Raji (cell line): ENCODE results near the gene CREB3L1.
A peak's percentile ranks its signal among the peaks of the same experiment; 100 is the strongest.

Experiments
- POLR2A ChIP-seq: IDR thresholded peaks from 2 replicates; pipeline ENCODE4 v1.6.1; 2011; ENCODE audit warnings: low read depth, low read length, control low read depth; ENCODE audit not compliant: insufficient read depth

CREB3L1 gene

DNA sequence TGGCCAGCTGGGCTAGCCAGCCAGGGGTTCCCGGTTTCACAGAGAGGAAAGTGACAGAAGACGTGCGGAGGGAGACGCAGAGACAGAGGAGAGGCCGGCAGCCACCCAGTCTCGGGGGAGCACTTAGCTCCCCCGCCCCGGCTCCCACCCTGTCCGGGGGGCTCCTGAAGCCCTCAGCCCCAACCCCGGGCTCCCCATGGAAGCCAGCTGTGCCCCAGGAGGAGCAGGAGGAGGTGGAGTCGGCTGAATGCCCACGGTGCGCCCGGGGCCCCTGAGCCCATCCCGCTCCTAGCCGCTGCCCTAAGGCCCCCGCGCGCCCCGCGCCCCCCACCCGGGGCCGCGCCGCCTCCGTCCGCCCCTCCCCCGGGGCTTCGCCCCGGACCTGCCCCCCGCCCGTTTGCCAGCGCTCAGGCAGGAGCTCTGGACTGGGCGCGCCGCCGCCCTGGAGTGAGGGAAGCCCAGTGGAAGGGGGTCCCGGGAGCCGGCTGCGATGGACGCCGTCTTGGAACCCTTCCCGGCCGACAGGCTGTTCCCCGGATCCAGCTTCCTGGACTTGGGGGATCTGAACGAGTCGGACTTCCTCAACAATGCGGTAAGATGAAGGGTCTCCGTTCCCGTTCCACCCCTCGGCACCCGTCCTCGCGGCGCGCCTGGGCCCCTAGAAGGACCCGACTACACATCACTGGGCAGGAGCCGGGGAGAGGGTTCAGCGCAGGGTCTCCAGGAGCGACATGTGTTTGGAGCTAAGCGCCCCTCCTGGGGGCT is at the start of gene CREB3L1:
Gene CREB3L1, plus strand, starts transcription at position 41 of the 765 bp plus-strand sequence. Its CDS starts 450 bp downstream, at position 491.
- no peak for TF ChIP-seq POLR2A

DNA sequence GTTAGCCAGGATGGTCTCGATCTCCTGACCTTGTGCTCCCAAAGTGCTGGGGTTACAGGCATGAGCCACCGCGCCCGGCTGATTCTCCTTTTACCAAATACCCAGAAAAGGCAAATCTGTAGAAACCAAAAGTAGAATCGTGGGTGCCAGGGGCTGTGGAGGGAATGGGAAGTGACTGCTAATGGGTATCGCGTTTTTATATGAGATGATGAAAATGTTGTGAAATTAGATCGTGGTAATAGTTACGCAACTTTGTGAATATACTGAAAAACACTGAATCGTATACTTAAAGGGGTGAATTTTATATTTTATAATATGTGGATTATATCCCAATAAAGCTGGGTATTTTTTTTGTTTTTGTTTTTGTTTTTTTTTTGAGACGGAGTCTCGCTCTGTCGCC is 48.2 kb upstream of the CREB3L1 start:
- no peak for TF ChIP-seq POLR2A

GRCh38 chr11:46234311-46234710 is 43.2 kb upstream of the CREB3L1 start:
- TF ChIP-seq POLR2A: no peak

DNA sequence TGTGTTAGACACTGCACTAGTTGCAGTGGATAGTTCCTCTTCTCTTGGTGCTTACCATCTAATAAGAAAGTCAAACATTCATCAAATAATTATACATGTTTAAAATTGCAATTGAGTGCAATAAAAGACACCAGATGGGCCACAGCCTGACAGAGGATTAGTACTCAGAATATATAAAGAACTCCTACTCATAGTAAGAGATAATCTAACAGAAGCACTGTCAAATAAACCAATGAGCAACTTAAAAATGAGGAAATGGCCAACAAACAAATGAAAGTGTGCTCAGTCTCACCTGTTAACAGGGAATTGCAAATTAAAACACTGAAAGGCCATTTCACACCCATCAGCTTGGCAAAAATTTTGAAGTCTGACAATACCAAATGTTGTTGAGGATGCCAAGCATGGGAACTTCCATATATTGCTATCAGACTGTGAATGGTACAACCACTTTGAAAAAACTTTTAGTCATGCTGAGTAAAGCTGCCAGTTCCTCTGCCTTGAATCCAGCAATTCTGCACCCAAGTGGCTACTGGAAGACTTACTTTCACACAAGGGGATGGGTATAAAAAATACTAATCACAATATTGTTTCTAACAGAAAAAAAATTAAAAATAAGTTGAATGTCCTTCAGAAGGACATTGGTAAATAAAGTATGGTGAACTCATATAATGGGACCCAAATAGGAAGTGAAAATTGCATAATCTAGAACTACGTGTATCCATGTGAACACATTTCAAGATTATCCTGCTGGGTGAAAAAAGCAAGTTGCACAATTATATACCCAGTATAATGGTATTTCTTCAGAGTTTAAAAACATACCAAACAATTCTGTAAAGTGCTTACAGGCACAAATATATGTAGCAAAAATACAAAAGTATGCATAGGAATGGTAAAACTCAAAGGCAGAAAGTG is 41.4 kb upstream of the CREB3L1 start:
- TF ChIP-seq POLR2A: no peak

DNA sequence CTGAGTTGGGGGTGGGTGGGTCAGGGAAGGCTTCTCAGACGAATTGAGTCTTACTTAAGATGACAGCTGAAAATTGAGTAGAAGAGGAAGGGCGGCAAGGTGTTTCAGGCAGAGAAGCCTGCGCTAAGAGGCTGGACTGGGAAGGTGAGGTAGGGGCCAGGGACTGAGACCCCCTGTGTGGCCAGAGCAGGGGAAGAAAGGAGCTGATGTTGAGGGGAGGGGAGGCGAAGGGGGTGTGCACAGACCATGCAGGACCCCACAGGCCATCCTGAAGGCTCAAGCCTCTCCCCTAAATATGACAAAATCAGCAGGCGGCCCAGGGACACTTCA is 40.6 kb upstream of the CREB3L1 start:
- TF ChIP-seq POLR2A: no peak

DNA sequence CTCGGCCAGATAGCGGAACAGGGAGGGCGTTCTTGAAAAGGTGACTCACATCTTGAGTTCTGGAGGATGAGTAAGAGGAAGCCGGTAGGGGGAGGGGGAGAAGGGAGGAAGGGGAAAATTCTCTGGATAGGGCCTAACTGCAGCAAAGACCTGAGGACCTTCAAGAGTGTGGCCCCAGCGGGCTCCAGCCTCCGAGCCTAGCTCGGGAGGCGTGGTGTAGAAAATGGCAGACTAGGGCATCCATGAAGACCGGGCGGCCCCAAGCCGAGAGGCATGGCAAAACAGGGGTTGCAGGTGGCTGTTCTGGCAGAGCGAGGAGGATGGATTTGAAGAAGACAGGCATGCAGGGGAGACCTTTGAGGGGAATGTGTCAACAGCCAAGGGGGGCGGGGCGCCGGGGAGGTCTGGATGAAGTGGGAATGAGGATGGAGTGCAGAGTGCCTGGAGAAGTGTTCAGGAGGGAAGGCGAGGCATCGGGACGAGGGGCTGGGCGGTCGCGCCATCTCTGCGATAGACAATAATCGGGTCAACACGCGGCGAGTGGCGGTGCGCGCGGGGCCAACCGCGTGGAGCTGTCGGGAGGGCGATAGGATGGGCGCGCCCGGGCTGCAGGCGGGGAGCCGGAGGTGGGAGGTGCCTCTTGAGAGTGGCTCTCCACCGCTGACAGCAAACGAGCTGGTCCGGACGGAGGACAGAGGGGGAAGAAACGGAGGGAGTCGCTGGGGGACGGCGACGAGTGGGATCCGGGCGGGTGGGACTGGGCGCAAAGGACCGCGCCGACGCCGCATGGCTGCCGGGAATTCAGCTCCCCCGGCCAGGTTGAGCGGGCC is 40.0 kb upstream of the CREB3L1 start:
- TF ChIP-seq POLR2A: no peak

DNA sequence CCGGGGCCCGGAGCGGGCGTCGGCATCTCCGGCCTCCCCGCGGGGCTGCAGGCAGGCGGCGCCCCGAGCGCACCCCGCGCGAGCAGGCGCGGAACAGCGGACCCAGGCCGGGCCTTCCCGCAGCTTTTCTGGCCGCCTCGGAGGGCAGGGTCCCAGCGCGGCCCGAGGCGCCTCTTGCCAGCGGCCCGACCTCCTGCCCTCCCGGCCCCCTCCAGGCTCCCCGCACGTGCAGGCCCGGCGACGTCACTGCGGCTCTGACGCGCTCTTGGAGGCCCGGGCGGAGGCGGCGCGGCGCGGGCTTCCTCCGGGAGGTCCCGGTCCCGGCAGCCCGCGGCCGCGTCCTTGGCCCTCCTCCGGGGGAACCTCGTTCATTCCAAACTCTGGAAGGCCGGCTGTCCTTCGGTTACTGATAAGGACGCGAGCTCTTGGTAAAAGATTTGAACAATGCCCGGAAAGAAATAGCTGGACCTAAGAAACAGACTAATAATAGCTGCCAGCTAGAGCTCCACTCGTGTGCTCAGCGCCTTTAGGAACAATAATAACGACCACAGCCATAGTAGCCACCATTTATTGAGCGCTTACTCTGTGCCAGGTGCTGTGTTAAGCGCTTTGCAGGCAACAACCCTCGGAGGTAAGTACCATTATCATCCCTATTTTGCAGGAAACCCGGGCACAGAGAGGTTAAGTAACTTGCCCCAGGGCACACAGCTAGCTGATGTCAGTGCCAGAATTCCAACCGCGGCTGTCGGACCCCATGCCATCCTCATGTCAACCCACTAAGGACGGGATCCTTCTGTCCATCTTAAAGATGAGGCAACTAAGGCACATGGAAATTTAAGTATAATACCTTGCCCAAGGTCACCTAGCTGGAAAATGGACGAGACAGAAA is 39.1 kb upstream of the CREB3L1 start:
- no peak for TF ChIP-seq POLR2A

GRCh38 chr11:46238967-46239800 is 38.3 kb upstream of the CREB3L1 start:
- no peak for TF ChIP-seq POLR2A

DNA sequence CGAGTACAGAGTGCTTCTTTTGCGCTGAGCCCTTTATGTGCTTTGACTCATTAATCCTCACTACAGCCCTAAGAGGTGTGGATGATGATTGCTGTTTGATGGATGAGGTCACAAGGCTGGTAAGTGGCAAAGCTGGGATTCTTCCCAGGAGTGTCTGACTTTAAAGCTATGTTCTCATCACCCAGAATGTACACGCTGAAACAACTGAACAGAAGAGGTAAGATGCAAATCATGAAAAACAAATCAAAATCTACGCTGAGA is 37.7 kb upstream of the CREB3L1 start:
- no peak for TF ChIP-seq POLR2A

DNA sequence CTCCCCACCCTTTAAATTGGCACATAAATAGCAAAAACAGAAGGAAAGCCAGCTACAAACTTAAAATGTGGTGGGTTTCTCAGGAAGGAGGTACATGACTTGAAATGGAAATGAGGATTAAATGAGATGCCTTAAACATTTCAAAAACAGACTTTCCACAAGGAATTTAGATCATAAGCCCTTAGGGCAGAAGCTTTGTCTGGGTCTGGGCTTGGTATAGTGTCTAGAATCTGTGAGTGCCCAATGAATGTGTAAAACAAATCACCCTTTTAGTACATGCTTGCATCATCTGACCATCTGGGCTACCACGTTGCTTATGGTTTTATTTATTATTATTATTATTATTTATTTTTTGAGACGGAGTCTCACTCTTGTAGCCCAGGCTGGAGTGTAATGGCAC is 37.1 kb upstream of the CREB3L1 start:
- TF ChIP-seq POLR2A: no peak

- TF ChIP-seq POLR2A: no peak
Observed at GRCh38 chr11:46240861-46241260, 36.6 kb upstream of the CREB3L1 start.

GRCh38 chr11:46242041-46242951 is 35.2 kb upstream of the CREB3L1 start:
- no peak for TF ChIP-seq POLR2A

DNA sequence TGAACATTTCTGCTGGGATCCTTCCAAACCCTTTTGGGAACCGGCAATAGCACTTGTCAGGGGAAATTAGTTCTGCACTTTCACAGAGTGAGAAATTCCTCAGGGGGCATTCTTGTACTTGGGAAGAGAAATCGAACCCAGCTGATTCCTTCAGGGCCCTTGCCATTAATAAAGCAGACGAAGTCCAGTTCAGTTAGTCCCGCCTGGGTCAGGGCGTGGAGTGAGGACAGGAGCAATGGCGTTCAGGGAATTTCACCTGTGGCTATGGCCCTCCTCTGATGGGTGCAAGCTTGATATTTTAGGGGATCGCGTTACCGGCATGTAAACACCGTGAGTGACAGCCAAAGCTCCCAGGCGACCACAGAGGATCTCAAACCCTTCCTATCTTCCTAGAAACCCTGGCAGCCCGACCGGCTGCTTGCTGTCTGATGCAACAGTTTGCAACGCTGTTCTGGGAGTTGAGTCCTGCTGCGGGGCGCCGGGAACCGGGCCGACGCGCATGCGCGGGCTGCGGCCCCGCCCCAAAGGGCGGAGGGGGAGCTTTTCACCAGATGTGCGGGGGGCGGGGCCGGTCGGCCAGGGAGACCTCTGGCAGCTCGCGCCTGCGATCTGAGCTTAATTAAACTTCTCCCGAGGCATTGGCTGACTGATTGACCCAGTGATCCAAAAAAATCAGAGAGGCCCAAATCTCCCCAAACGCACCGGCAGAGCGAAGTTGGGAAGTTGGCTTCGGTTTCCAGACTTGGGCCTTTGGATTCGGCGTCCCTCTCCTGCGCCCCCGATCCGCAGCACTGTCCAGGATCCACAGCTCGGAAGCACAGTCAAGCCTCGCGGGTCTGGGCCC is 34.3 kb upstream of the CREB3L1 start:
- peak; percentile 95 for TF ChIP-seq POLR2A
